Vagina (tissue), 2 donors: ENCODE results near the gene OR4S1. TPM values are rescaled to one million over a fixed set of nuclear protein-coding genes. Genes with fewer than 3 reads are reported as not detected.

Experiments
- DNase-seq, 2 donors: peaks; one replicate each; pipeline ENCODE4 v3.0.0-alpha.2; 2017; ENCODE audit errors: extremely low spot score in 2 of 2
- H3K27ac ChIP-seq: fragments of 200-600 bp; sonication (generic); one replicate; pipeline ENCODE4 v1.5.1; 2019
- H3K27me3 ChIP-seq: fragments of 200-600 bp; sonication (generic); one replicate; pipeline ENCODE4 v1.5.1; 2019
- H3K36me3 ChIP-seq, 2 donors: fragments of 200-600 bp; sonication (generic); one replicate each; pipeline ENCODE4 v1.5.1; 2017 to 2019
- H3K4me1 ChIP-seq: fragments of 200-600 bp; sonication (generic); one replicate; pipeline ENCODE4 v1.5.1; 2019
- H3K4me3 ChIP-seq, 2 donors: fragments of 200-600 bp; sonication (generic); 1 replicate in 1 of 2; 2 replicates in 1 of 2; pipeline ENCODE4 v1.5.1; 2016 to 2019
- H3K9me3 ChIP-seq: fragments of 200-600 bp; sonication (generic); one replicate; pipeline ENCODE4 v1.5.1; 2019
- POLR2A ChIP-seq, 2 donors: fragments of 450-650 bp; IDR thresholded peaks; one replicate each; pipeline ENCODE4 v1.6.1; 2017; ENCODE audit warnings: antibody characterized with exemption in 2 of 2, mild to moderate bottlenecking in 2 of 2, moderate library complexity in 2 of 2
- POLR2AphosphoS5 ChIP-seq, 2 donors: sonication (generic); formaldehyde crosslinking; IDR thresholded peaks; one replicate each; pipeline ENCODE4 v1.9.0; 2017; ENCODE audit warnings: antibody characterized with exemption in 2 of 2, mild to moderate bottlenecking in 2 of 2, low read depth in 1 of 2; ENCODE audit not compliant: insufficient read depth in 1 of 2
- intact Hi-C: fragments of 100-400 bp; cut with DNase I; formaldehyde crosslinking; loops from one replicate; pipeline ENCODE4 v1.15.1; 2023
- total RNA-seq: library from RNA; depleted of rRNA; stranded (reverse); fragments of >200 nt; gene quantifications from one replicate; pipeline ENCODE4 v1.2.3, GENCODE V29; 2016
- TF ChIP-seq, protein P1 (sequence below), 3 experiments: fragments of 450-650 bp in 2 of 3; fragments of 200-600 bp in 1 of 3; sonication (generic) in 1 of 3; IDR thresholded peaks; one replicate each; pipeline ENCODE4 v1.5.1; 2017 to 2019; ENCODE audit warnings: antibody characterized with exemption in 3 of 3, mild to moderate bottlenecking in 2 of 3, moderate library complexity in 2 of 3

OR4S1 gene, protein sequence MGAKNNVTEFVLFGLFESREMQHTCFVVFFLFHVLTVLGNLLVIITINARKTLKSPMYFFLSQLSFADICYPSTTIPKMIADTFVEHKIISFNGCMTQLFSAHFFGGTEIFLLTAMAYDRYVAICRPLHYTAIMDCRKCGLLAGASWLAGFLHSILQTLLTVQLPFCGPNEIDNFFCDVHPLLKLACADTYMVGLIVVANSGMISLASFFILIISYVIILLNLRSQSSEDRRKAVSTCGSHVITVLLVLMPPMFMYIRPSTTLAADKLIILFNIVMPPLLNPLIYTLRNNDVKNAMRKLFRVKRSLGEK
- total RNA-seq = not detected

DNA sequence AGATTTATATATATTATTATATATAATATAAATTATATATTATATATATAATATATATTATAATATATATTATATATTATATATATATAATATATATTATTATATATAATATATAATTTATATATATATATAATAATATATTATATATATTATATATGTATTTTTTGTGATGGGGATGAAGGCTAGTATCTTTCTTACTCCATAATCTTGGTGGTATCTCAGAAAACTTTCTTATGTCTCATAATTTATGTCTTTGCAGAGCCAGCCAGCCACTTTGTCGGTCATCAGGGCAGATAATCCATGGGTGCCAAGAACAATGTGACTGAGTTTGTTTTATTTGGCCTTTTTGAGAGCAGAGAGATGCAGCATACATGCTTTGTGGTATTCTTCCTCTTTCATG is at the start of gene OR4S1:
Gene OR4S1, plus strand, starts transcription at position 301 of the 400 bp plus-strand sequence. Its CDS starts 0 bp downstream, at position 301.
- DNase-seq = no peak
- TF ChIP-seq POLR2A (IDR thresholded peaks at IDR 0.05) (no peak), POLR2AphosphoS5 (IDR thresholded peaks at IDR 0.05; ENCODE audit: insufficient read depth in 1 of 2, low read depth in 1 of 2) (no peak)
- TF ChIP-seq, protein P1, sequence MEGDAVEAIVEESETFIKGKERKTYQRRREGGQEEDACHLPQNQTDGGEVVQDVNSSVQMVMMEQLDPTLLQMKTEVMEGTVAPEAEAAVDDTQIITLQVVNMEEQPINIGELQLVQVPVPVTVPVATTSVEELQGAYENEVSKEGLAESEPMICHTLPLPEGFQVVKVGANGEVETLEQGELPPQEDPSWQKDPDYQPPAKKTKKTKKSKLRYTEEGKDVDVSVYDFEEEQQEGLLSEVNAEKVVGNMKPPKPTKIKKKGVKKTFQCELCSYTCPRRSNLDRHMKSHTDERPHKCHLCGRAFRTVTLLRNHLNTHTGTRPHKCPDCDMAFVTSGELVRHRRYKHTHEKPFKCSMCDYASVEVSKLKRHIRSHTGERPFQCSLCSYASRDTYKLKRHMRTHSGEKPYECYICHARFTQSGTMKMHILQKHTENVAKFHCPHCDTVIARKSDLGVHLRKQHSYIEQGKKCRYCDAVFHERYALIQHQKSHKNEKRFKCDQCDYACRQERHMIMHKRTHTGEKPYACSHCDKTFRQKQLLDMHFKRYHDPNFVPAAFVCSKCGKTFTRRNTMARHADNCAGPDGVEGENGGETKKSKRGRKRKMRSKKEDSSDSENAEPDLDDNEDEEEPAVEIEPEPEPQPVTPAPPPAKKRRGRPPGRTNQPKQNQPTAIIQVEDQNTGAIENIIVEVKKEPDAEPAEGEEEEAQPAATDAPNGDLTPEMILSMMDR (IDR thresholded peaks at IDR 0.05) = no peak
- H3K4me1 ChIP-seq = no peaks in the 10 kb centered on the region

DNA sequence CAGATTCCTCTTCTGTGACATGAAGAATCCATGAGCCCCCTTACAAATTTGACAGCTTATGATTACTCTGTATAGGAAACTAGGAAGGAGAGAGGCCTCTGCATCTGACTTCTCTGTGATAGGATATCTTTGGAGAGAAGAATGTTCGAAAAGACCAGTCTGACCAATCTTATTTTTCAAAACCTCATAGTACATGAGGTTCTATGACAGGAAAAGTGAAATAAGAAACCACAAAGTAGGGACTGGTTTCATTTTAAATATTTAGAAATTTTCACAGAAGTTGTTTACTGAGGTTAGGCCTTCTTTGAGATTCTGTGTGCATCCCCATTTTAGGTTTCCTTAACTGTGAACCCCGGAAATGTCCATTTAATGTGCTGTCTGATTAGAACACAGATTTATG is 44.4 kb upstream of the OR4S1 start:
- Histone ChIP-seq H3K27ac (no peak overlapping the region), H3K4me1 (no peaks in the 10 kb centered on the region), H3K4me3 (no peak overlapping the region), H3K9me3 (no peaks in the 10 kb centered on the region), H3K36me3 (no peaks in the 10 kb centered on the region), H3K27me3 (no peaks in the 10 kb centered on the region)
- TF ChIP-seq, protein P1 (IDR thresholded peaks at IDR 0.05) = no peak
- TF ChIP-seq POLR2AphosphoS5 (IDR thresholded peaks at IDR 0.05; ENCODE audit: insufficient read depth in 1 of 2, low read depth in 1 of 2) (no peak), POLR2A (IDR thresholded peaks at IDR 0.05) (no peak)
- no peak for DNase-seq
- intact Hi-C loops = no loop called here

More for the DNA sequence above, at the start of gene OR4S1:
- no peaks in the 10 kb centered on the region for H3K27me3 ChIP-seq
- intact Hi-C loops = no loop called here
- H3K9me3 ChIP-seq = no peaks in the 10 kb centered on the region
- H3K4me3 ChIP-seq = no peak within 1 kb of the TSS
- H3K36me3 ChIP-seq = no peaks in the 10 kb centered on the region
- H3K27ac ChIP-seq = no peak within 1 kb of the TSS

DNA sequence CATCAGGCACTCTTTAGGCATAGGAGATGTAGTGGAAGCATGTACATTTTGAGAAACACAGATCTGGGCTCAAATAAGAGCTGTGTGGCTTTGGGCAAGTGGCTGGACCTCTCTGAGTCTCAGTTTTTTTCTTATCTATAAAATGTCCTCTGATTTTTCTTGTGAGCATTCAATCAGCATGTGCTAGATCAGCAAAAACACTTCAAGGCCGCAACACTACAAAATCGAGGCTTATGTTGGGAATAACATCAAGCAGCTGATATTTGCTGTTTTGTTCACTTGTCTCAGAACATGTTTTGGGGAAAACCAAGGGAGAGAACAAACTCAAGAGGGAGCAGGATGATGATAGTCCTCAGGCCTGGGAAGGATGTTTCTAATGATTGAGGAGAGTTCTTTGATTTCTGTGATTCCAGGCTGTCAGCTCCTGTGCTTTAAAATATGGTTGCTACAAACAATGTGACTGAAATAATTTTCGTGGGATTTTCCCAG is 42.6 kb upstream of the OR4S1 start, which contains the start of gene OR4X1:
Gene OR4X1, plus strand, starts transcription at position 439 of the 489 bp plus-strand sequence. Its CDS starts 0 bp downstream, at position 439.
- no peak within 1 kb of the TSS for H3K27ac ChIP-seq
- H3K4me1 ChIP-seq = no peaks in the 10 kb centered on the region
- intact Hi-C loops = no loop called here
- DNase-seq = no peak
- no peaks in the 10 kb centered on the region for H3K36me3 ChIP-seq
- TF ChIP-seq POLR2A (IDR thresholded peaks at IDR 0.05) = no peak
- TF ChIP-seq POLR2AphosphoS5 (IDR thresholded peaks at IDR 0.05; ENCODE audit: insufficient read depth in 1 of 2, low read depth in 1 of 2) = no peak
- TF ChIP-seq, protein P1 (IDR thresholded peaks at IDR 0.05) = no peak
- H3K27me3 ChIP-seq = no peaks in the 10 kb centered on the region
- no peak within 1 kb of the TSS for H3K4me3 ChIP-seq
- no peaks in the 10 kb centered on the region for H3K9me3 ChIP-seq

DNA sequence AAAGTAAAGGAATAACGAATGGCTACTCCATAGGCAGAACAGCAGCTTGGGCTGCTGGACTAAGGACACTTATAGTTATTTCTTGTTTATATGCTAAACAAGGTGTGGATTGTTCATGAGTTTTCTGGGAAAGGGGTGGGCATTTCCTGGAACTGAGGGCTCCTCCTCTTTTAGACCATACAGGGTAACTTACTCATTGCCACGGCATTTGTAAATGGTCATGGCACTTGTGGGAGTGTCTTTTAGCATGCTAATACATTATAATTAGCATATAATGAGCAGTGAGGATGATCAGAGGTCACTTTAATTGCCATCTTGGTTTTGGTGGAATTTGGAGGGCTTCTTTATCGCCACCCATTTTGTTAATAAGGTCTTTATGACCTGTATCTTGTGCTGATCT is 35.4 kb upstream of the OR4S1 start:
- no peaks in the 10 kb centered on the region for H3K4me1 ChIP-seq
- intact Hi-C loops = no loop called here

More for the DNA sequence above, 35.4 kb upstream of the OR4S1 start:
- Histone ChIP-seq H3K9me3 (no peaks in the 10 kb centered on the region), H3K27ac (no peak overlapping the region), H3K36me3 (no peaks in the 10 kb centered on the region), H3K27me3 (no peaks in the 10 kb centered on the region), H3K4me3 (no peak overlapping the region)
- DNase-seq = no peak
- TF ChIP-seq, protein P1 (IDR thresholded peaks at IDR 0.05) = no peak
- TF ChIP-seq POLR2AphosphoS5 (IDR thresholded peaks at IDR 0.05; ENCODE audit: insufficient read depth in 1 of 2, low read depth in 1 of 2) = no peak
- TF ChIP-seq POLR2A (IDR thresholded peaks at IDR 0.05) = no peak
